SH-SY5Y (cell line): Measurements from ENCODE around the gene SFI1.

Experiments used
- GATA2 ChIP-seq: IDR thresholded peaks from 2 replicates; pipeline ENCODE4 v1.6.1; 2011; ENCODE audit warnings: mild to moderate bottlenecking, low read depth, low read length
- GATA3 ChIP-seq: IDR thresholded peaks from 2 replicates; pipeline ENCODE4 v1.6.1; 2011; ENCODE audit warnings: low read depth, mild to moderate bottlenecking, low read length, moderate library complexity

SFI1 gene

GRCh38 chr22:31625661-31626426 lies 129.5 kb downstream of the SFI1 start:
- TF ChIP-seq GATA2 (no peak), GATA3 (no peak)

GRCh38 chr22:31626427-31627150 lies 130.3 kb downstream of the SFI1 start:
- TF ChIP-seq GATA3 (no peak), GATA2 (no peak)

GRCh38 chr22:31627223-31627731 lies 130.9 kb downstream of the SFI1 start:
- no peak for TF ChIP-seq GATA2
- no peak for TF ChIP-seq GATA3

GRCh38 chr22:31628362-31628761 lies 132.0 kb downstream of the SFI1 start:
- TF ChIP-seq GATA3 (no peak), GATA2 (no peak)

GRCh38 chr22:31628969-31629708 lies 132.8 kb downstream of the SFI1 start:
- no peak for TF ChIP-seq GATA3
- TF ChIP-seq GATA2 = no peak

GRCh38 chr22:31629741-31630184 lies 133.4 kb downstream of the SFI1 start:
- TF ChIP-seq GATA3 (no peak), GATA2 (no peak)

- TF ChIP-seq GATA3 = no peak
- TF ChIP-seq GATA2 = peak; percentile 57
Measured at GRCh38 chr22:31630331-31631329, 134.3 kb downstream of the SFI1 start.

- TF ChIP-seq GATA3 (no peak), GATA2 (no peak)
Measured at GRCh38 chr22:31631436-31631835, 135.1 kb downstream of the SFI1 start.

GRCh38 chr22:31635638-31636306 lies 139.4 kb downstream of the SFI1 start:
- TF ChIP-seq GATA2 = no peak
- TF ChIP-seq GATA3 = no peak

- TF ChIP-seq GATA3 (no peak), GATA2 (no peak)
Measured at GRCh38 chr22:31637447-31637890, 141.1 kb downstream of the SFI1 start.

- TF ChIP-seq GATA3 (no peak), GATA2 (no peak)
Measured at GRCh38 chr22:31637891-31638618, 141.7 kb downstream of the SFI1 start.

- TF ChIP-seq GATA2 = no peak
- TF ChIP-seq GATA3 = no peak
Measured at GRCh38 chr22:31639436-31640039, 143.2 kb downstream of the SFI1 start.
